ENCODE data around the gene CBFA2T2. TPM values are rescaled to one million over a fixed set of nuclear protein-coding genes. Genes with fewer than 3 reads are reported as not detected.

Gene CBFA2T2
- total and polyA plus RNA-seq, 9 donors = 9.4 to 29.8 (median 21.2) TPM

DNA sequence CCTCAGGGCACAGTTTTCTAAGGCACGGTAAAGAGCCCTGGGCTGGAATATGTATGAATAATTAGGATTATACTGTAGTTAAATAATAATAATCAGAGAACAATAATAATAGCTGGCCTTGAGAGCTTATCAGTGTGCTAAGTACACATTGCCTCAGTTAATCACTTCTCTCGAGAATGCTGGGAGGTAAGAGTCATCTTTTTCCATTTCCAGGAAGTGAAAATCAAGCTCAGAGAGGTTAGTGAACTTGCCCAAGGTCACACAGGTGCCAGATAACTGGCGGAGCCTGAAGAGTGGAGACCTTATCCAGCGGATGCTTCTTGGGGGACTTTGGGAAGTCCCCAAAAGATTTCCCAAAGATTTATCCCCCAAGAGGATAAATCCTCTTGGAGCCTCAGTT lies 19.4 kb upstream of the CBFA2T2 start:
- TF ChIP-seq POLR2A (IDR thresholded peaks at IDR 0.05) (no peak), EP300 (IDR thresholded peaks at IDR 0.05) (no peak)
- TF ChIP-seq, protein P1, sequence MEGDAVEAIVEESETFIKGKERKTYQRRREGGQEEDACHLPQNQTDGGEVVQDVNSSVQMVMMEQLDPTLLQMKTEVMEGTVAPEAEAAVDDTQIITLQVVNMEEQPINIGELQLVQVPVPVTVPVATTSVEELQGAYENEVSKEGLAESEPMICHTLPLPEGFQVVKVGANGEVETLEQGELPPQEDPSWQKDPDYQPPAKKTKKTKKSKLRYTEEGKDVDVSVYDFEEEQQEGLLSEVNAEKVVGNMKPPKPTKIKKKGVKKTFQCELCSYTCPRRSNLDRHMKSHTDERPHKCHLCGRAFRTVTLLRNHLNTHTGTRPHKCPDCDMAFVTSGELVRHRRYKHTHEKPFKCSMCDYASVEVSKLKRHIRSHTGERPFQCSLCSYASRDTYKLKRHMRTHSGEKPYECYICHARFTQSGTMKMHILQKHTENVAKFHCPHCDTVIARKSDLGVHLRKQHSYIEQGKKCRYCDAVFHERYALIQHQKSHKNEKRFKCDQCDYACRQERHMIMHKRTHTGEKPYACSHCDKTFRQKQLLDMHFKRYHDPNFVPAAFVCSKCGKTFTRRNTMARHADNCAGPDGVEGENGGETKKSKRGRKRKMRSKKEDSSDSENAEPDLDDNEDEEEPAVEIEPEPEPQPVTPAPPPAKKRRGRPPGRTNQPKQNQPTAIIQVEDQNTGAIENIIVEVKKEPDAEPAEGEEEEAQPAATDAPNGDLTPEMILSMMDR (IDR thresholded peaks at IDR 0.05) = no peak
- no peaks in the 10 kb centered on the region for H3K36me3 ChIP-seq
- no peaks in the 10 kb centered on the region for H3K4me1 ChIP-seq (ENCODE audit: insufficient read depth)
- H3K4me3 ChIP-seq = no peak overlapping the region
- DNase-seq = no peak
- WGBS, 3 donors = 17 to 50% (median 28%) methylated on average over 4 of the region's 4 CpGs
- intact Hi-C loops (cut with DNase I) = loop anchor here in 1 of 4 donors (10.0 kb wide), 1 partner anchor 184 kb away; no protein-coding TSS in a partner anchor
- H3K27ac ChIP-seq = no peak overlapping the region
- H3K27me3 ChIP-seq = no peaks in the 10 kb centered on the region
- H3K9me3 ChIP-seq = no peaks in the 10 kb centered on the region

DNA sequence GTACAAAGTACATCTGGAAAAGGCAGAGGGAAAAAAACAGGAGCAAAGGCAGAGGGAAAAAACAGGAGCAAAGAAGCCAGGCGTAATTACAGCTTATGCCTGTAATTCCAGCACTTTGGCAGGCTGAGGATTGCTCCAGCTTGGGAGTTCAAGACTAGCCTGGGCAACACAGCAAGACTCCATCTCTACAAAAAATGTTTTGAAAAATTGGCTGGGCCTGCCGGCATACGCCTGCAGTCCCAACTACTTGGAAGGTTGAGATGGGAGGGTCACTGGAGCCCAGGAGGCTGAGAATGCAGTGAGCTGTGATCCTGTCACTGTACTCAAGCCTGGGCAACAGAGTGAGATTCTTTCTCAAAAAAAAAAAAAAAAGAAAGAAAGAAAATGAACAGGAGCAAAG lies 19.0 kb upstream of the CBFA2T2 start:
- no peak for TF ChIP-seq POLR2A (IDR thresholded peaks at IDR 0.05)
- TF ChIP-seq, protein P1 (IDR thresholded peaks at IDR 0.05) = no peak
- Histone ChIP-seq H3K27ac (no peak overlapping the region), H3K9me3 (no peaks in the 10 kb centered on the region), H3K27me3 (no peaks in the 10 kb centered on the region), H3K36me3 (no peaks in the 10 kb centered on the region), H3K4me3 (no peak overlapping the region), H3K4me1 (ENCODE audit: insufficient read depth) (peaks cover 2% of the 10 kb centered on the region)
- intact Hi-C loops (cut with DNase I) = loop anchor here in 1 of 4 donors (10.0 kb wide), 1 partner anchor 184 kb away; no protein-coding TSS in a partner anchor
- 61 to 79% (median 67%) methylated on average over 3 of the region's 3 CpGs for WGBS, 3 donors
- no peak for DNase-seq

DNA sequence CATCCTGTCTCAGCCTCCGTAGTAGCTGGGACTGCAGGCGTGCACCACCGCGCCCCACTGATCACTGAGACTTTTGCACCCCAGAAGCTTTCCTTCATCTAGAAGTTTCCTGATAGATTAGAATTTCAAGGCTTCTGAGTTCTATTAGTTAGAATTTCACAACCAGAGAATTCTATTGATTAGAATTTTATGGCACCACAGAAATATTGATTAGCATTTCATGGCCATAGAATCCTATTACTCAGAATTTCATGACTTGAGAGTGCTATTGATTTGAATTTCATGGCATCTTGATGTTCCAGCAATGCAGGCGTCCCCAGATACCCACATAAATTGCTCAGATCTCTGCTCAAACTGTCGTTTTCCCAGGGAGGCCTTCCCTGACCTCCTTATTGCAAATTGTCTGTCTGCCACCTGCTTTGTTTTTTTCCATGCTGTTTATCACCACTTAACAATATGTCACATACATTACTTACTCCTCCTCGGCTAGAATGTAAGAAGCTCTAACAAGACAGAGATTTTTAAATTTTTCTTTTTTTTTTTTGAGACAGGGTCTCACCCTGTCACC lies 16.9 kb upstream of the CBFA2T2 start:
- peaks cover 2% of the 10 kb centered on the region for H3K4me1 ChIP-seq (ENCODE audit: insufficient read depth)
- intact Hi-C loops (cut with DNase I) = loop anchor here in 1 of 4 donors (10.0 kb wide), 1 partner anchor 182 kb away; no protein-coding TSS in a partner anchor
- no peaks in the 10 kb centered on the region for H3K27me3 ChIP-seq
- H3K9me3 ChIP-seq = no peaks in the 10 kb centered on the region
- no peak for TF ChIP-seq EP300 (IDR thresholded peaks at IDR 0.05)
- H3K36me3 ChIP-seq = no peaks in the 10 kb centered on the region
- no peak for DNase-seq
- WGBS, 3 donors = 84 to 85% (median 85%) methylated on average over 7 of the region's 7 CpGs
- H3K27ac ChIP-seq = no peak overlapping the region
- no peak overlapping the region for H3K4me3 ChIP-seq

DNA sequence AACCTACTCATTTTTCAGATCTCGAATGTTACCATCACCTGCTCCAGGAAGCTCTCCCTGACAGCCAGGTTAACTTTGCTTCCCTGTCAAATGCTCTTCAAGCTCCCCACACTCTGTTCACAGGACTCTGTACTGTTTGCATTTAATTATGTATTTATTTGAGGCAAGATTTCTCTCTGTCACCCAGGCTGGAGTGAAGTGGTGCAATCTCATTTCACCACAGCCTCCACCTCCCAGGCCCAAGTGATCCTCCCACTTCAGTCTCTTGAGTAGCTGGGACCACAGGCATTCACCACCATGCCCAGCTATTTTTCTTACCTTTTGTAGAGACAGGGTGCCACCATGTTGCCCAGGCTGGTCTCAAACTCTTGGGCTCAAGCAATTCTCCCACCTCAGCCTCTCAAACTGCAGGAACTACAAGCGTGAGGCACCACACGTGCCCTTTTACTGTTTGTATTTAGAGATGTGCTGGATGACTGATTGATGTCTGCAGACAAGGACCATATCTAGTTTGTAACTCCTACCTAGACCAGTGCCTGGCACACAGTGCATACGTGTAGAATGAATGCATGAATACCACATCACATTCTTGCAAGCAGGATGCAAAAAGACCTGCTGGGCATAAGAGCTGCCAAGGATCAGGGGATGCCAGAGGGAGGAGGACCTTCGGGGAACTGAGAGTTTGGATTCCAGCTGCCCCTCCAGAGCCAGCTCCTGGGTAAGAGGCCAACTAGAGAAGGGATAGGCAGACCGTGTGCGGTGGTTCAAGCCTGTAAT lies 15.6 kb upstream of the CBFA2T2 start:
- no peaks in the 10 kb centered on the region for H3K36me3 ChIP-seq
- H3K27me3 ChIP-seq = no peaks in the 10 kb centered on the region
- no peak for TF ChIP-seq POLR2A (IDR thresholded peaks at IDR 0.05)
- TF ChIP-seq EP300 (IDR thresholded peaks at IDR 0.05) = no peak
- TF ChIP-seq, protein P1 (IDR thresholded peaks at IDR 0.05) = no peak
- intact Hi-C loops (cut with DNase I) = loop anchor here in 1 of 4 donors (10.0 kb wide), 1 partner anchor 181 kb away; no protein-coding TSS in a partner anchor
- 73 to 83% (median 78%) methylated on average over 7 of the region's 7 CpGs for WGBS, 3 donors
- no peak overlapping the region for H3K27ac ChIP-seq
- DNase-seq = no peak
- peaks cover 2% of the 10 kb centered on the region for H3K4me1 ChIP-seq (ENCODE audit: insufficient read depth)
- H3K4me3 ChIP-seq = no peak overlapping the region
- no peaks in the 10 kb centered on the region for H3K9me3 ChIP-seq

DNA sequence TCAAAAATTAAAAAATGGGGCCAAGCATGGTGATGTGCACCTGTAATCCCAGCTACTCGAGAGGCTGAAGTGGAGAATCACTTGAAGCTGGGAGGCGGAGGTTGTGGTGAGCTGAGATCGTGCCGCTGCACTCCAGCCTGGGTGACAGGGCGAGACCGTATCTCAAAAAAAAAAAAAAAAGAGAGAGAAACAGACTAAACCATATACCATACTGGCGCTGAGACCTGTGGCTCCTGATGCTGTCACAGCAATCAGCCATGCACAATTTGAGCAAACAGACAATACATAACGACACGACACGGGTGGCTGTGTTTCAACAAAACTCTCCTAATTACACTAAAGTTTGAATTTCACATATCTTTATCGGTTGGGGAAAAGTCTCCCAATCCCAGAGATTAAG lies 14.9 kb upstream of the CBFA2T2 start:
- intact Hi-C loops (cut with DNase I) = loop anchor here in 1 of 4 donors (10.0 kb wide), 1 partner anchor 180 kb away; no protein-coding TSS in a partner anchor
- Histone ChIP-seq H3K27me3 (no peaks in the 10 kb centered on the region), H3K4me1 (ENCODE audit: insufficient read depth) (peaks cover 2% of the 10 kb centered on the region), H3K27ac (no peak overlapping the region), H3K36me3 (no peaks in the 10 kb centered on the region), H3K4me3 (no peak overlapping the region), H3K9me3 (no peaks in the 10 kb centered on the region)
- TF ChIP-seq POLR2A (IDR thresholded peaks at IDR 0.05) (no peak), EP300 (IDR thresholded peaks at IDR 0.05) (no peak)
- TF ChIP-seq, protein P1 (IDR thresholded peaks at IDR 0.05) = no peak
- WGBS, 3 donors = 75 to 85% (median 76%) methylated on average over 11 of the region's 11 CpGs
- DNase-seq = no peak
